GM19397 (cell line): ENCODE data around the gene ALDH3B2.
"Not testable (repeated sequence)": the region's sequence is repeated elsewhere in the genome, so short reads cannot be mapped to it uniquely, and the experiment has no call there.

ENCODE experiments used
- ATAC-seq: cut with Tn5 transposase; IDR thresholded peaks from one replicate; pipeline ENCODE4 v1.9.1; 2021; ENCODE audit warnings: mild to moderate bottlenecking, moderate library complexity; ENCODE audit not compliant: unreplicated experiment

Gene ALDH3B2

DNA sequence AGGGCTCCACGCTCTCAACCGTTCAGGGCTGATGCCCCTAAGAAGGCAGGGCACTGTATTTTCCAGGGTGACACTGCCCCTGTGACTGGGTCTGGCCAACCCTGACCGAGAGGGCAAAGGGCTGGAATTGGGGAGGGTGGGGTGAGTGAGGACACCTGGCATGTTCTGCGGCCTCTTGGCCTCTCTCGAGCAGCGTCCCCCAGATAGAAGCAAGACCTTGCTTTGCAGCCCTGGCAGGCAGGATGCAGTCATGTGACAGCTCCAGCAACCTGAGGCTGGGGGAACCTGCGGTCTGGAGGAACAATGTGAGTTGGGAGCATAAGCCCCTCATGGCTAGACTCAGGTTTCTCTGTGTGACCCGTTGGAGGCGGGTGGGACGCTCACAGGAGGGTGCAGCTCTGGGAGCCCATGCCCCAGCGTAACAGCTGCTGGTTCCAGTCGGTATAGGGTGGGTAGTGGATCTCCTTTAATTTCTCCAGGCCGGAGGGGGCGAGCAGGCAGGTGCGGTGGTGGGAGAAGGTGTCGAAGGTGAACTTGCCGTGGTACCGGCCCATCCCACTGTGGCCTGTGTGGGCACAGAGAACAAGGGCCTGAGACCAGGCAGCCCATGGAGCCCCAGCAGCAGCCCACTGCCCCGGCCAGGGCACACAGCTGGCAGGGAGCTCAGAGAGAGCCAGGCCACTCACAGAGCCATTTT is 11.4 kb downstream of the ALDH3B2 start:
- ATAC-seq, result no peak

GRCh38 chr11:67662142-67662834 is 12.1 kb downstream of the ALDH3B2 start:
- ATAC-seq, result no peak

GRCh38 chr11:67660752-67661151 is 13.7 kb downstream of the ALDH3B2 start:
- ATAC-seq, result not testable (repeated sequence)

GRCh38 chr11:67659651-67660165 is 14.7 kb downstream of the ALDH3B2 start:
- ATAC-seq, result not testable (repeated sequence)

DNA sequence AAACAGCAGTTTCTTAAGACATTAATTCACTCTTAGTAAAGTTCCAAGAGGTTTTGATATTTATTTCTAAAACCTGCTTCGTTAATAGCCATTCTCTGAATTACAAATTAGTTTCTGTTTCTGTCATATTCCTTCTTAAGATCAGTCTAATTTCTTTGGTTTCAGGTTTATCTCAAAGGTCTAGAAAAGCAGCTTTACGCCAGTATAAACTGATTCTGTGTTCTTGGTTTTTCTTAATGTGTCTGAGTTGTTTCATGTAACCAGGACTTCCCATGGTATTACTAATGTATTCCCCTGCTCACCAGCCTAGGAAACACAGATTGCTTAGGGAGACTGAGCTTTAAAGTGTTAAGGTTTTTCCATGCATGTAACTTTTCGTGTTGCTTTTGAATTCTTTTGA is 17.1 kb downstream of the ALDH3B2 start:
- ATAC-seq, result no peak

GRCh38 chr11:67656278-67656922 is 18.0 kb downstream of the ALDH3B2 start:
- no peak for ATAC-seq

GRCh38 chr11:67654225-67654624 is 20.2 kb downstream of the ALDH3B2 start:
- ATAC-seq, result no peak

GRCh38 chr11:67652965-67653845 is 21.2 kb downstream of the ALDH3B2 start:
- ATAC-seq, result no peak

- ATAC-seq, result no peak
These were observed 22.2 kb downstream of the ALDH3B2 start for GRCh38 chr11:67651976-67652781.

DNA sequence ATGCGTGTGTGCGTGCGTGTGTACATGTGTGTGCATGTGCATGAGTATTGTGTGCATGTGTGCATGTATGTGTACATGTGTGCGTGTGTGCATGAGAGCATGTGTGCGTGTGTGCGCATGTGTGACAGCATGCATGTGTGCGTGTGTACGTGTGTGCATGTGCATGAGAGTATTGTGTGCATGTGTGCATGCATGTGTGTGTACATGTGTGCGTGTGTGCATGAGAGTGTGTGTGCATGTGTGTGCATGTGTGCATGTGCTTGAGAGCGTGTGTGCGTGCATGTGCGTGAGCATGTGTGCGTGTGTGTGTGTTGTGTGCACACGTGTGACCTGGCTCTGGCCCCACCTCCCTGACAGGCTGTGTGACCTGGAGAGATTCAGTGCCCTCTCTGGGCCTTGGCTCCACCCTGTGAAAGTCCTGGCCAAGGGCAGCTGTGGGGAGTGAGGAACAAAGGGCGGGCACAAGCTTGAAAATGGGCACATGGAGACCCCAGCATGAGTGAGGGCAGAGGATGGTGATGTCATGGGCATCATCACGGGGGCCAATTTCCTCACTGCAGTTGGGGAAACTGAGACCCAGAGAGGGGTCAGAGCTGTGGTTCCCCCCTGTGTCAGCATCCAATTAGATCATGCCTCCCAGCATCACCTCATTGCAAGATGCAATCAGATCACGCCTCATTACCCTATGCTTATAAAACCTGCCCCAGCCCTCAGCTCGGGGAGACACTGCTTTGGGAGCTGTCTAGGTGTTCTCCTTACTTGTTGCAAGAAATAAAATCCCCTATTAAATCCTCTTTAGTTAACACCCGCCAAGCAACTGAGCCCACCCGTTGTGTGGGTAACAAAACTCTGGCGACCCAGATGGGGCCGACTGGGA is 24.6 kb downstream of the ALDH3B2 start:
- no peak for ATAC-seq

DNA sequence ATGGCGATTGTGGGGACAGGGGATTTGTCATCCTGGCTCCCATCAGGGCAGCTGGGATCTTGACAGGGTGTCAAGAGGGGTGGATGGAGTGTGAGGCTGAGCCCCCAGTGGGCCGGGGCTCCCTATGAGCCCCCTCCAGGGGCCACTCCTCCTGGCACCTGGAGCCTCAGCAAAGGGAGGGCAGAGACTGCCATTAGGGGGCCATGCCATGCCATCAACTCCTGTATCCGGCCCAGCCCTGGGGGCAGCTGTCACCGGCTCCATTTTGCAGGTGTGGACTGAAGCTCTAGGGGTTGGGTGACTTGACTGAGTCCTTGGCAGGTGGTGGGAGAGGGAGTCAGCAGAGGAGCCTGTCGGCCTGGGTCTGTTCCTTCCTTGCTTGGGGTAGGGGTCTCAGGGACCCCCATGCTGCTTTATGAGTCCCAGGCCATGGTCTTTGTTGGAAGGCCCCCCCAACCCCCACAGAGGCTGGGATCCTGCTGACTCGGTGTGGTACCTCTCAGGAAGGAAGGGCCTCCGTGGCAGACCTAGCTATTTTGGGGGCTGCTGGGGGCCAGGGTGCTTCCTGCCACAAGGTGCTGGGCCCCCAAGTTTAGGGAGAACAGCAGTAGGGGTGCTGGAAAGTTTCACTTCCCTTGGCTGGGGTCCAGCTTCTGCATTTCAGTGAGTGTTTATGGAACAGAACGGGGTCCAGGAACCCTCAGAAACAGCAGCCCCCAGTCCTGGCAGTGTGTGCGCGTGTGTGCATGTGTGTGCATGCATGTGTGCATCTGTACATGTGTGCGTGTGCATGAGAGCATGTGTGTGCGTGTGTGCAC is 25.4 kb downstream of the ALDH3B2 start:
- ATAC-seq, result no peak

DNA sequence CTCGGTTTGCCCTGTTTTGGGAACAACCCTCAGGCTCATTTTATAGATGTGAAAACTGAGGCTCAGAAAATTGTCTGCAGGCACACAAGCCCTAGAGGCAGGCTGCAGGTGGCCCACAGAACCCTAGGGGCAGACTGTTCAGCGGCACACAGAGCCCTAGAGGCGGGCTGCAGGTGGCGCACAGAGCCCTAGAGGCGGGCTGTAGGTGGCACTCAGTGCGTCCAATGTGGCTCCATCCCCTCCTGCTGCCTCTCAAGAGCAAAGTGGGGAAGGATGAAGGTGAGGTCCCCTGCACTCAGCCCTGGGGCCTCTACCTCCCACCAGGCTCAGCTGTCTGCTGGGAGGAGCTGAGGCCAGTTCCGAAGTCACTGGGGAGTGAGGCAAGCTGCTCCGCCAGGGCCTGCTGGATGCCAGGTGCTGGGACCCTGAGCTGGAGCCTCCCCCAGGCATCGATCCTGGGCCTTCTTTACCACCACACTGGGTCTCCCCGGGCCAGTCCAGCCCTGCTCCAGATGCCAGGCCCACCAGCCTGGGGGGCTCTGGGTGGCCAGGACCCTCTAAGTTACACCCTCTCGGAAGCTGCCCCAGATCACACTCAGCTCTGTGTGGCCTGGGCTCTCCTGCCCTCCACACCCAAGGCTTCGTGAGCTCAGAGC is 26.2 kb downstream of the ALDH3B2 start:
- no peak for ATAC-seq

DNA sequence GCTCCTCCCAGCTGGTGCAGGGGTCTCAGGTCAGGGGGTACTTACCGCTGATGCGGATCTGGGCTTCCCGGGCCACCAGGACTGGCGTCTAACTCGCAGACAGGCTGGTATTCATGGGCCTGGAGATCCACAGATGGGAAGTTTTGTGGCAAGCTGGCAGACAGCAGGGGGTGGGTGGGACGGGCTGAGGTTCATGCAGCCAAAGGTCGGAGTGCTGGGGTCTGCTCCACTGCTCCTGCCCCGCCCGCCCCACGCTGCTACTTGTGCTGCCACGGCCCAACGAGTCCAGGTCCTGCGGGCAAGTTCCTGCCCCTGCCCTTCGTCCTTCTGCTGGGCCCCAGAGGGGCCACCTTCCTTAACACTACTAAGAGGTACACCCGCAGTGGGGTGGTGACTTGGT is 27.0 kb downstream of the ALDH3B2 start:
- ATAC-seq, result no peak

DNA sequence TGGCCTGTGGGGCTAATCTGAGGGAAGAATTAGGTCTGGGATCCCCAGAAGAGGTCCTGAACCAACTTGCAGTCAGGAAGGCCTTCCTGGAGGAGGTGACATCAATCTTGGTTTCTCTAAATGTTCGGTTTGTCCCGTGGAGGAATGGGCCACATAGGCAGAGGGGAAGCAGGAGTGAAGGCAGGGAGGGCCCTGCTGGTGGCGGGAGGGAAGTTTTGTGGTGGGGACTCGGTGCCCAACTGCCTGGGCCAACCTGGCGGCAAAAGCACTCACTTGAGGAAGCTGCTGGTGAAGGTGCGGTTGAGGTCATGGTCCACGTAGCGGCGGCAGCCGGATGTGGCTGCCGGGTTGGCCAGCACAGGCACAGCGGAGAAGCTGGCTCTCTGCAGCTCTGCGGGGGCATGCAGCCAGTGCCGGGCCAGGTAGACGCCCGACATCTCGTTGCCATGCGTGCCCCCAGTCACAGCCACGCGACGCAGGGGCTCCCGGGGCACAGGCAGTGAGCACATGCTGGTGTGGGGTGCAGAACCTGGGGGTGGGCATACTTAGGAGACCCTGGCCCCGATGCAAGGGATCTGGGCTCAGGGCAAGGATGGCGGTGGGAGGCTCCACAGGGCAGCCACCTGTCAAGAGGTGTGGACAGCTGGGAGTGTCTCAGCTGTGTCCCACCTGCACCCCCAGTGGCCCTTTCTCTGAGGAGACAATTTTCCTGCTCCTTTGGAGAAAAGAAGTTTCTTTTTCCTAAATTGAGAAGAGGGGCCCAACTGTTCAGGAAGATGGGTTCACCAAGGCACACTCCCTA is 27.7 kb downstream of the ALDH3B2 start:
- ATAC-seq, result no peak

- ATAC-seq, result no peak
These were observed 28.6 kb downstream of the ALDH3B2 start for GRCh38 chr11:67645521-67646461.
